GM13976 (cell line): ENCODE data around the gene MIB1.

Experiments
- DNase-seq: peaks from one replicate; pipeline ENCODE4 v3.0.0; 2012; ENCODE audit warnings: low spot score
- in situ Hi-C: fragments of 300-500 bp; cut with MboI; formaldehyde crosslinking; loops from one replicate; pipeline ENCODE4 v1.12.0; 2022; ENCODE audit warnings: low sequenced_read_pairs, mixed read lengths, inconsistent platforms; ENCODE audit not compliant: unreplicated experiment
- TF ChIP-seq, protein P1 (sequence below): IDR thresholded peaks from 2 replicates; pipeline ENCODE4 v1.5.1; 2012; ENCODE audit warnings: borderline replicate concordance, mild to moderate bottlenecking; ENCODE audit not compliant: insufficient read depth; ENCODE audit errors: extremely low read depth, missing control alignments, control extremely low read depth

Gene MIB1

DNA sequence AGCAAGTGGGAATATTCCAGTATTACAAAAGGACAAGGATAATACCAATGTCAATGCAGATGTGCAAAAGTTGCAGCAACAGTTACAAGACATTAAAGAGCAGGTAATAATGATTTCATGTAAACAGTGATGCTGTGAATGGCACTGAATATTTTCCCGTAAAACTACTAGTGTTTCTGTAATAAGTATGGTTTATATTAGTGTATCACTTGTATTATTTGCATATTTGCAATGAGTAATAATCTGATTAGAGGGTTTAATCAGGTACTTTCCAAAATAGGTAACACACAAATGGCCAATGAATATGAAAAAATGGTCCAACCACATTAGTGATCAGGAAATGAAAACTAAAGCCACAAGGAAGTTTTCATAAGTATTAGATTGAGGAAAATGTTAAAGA, 118.0 kb downstream of the MIB1 start:
- in situ Hi-C loops: no loop called here
- DNase-seq: no peak
- TF ChIP-seq, protein P1, sequence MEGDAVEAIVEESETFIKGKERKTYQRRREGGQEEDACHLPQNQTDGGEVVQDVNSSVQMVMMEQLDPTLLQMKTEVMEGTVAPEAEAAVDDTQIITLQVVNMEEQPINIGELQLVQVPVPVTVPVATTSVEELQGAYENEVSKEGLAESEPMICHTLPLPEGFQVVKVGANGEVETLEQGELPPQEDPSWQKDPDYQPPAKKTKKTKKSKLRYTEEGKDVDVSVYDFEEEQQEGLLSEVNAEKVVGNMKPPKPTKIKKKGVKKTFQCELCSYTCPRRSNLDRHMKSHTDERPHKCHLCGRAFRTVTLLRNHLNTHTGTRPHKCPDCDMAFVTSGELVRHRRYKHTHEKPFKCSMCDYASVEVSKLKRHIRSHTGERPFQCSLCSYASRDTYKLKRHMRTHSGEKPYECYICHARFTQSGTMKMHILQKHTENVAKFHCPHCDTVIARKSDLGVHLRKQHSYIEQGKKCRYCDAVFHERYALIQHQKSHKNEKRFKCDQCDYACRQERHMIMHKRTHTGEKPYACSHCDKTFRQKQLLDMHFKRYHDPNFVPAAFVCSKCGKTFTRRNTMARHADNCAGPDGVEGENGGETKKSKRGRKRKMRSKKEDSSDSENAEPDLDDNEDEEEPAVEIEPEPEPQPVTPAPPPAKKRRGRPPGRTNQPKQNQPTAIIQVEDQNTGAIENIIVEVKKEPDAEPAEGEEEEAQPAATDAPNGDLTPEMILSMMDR: no peak

DNA sequence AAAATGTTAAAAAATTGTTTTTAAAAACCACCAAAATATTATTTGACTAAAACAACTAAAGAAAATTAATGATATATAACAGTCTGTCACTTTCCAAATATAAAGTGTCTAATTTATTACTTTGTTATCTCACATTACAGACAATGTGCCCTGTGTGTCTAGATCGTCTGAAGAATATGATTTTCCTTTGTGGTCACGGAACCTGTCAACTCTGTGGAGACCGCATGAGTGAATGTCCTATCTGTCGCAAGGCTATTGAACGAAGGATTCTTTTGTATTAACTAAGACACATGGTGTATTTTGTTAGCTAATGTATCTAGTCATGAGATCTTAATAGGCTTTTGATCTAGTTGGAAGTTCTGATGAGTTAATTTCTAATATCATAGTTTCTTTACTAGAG, 123.8 kb downstream of the MIB1 start:
- TF ChIP-seq, protein P1: no peak
- in situ Hi-C loops: no loop called here
- DNase-seq: no peak

DNA sequence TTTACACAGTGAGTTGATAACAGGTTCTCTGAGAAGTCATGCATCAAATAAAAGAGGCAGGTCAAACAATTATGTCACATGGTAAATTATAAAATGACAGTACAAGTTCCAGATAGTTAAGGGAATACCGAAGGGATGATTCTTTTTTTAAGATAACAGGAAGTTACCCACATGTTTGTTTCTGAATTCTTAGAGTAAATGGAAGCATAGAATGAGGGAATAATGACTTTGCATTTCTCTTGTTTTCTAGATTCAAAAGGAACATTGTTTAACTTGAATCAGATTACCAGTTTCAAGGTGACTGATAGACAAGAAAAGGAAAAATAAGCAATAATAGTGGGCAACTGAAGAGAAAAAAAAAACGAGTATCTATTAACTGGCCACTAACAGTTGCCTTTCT, 124.5 kb downstream of the MIB1 start:
- no peak for DNase-seq
- TF ChIP-seq, protein P1: no peak
- in situ Hi-C loops: no loop called here

DNA sequence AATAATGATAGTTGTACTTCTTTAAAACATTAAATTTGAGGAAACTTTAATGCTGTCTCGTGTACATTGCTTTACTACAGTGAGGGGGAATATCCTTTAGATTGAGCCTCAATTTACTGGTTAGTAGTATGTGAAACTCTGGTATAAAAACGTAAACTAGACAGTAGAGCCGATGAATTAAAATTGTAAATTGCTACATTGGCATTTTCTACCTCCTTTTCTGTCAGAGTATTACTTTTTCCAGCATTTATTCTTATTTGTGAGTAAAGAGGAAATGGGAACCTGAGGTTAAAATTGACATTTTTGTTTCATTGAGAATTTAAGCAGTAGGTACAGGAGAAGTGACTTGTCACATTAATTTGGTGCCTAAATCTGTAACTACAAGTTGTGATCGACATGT, 128.2 kb downstream of the MIB1 start:
- TF ChIP-seq, protein P1: no peak
- no peak for DNase-seq
- in situ Hi-C loops: no loop called here

DNA sequence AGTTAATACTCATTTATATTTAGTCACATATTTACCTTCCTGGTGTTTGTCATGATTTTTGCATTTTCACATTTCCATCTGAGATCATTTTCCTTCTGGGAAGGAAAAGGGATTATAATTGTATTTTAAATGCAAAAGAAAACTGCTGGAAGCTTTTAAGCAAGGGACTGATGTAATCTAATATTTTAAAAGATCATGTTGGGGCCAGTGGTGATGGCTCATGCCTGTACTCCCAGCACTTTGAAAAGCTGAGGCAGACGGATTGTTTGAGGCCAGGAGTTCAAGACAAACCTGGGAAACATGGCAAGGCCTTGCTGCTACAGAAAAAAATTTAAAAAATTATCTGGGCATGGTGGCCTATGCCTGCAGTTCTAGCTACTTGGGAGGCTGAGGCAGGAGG, 149.0 kb downstream of the MIB1 start:
- in situ Hi-C loops: no loop called here

DNA sequence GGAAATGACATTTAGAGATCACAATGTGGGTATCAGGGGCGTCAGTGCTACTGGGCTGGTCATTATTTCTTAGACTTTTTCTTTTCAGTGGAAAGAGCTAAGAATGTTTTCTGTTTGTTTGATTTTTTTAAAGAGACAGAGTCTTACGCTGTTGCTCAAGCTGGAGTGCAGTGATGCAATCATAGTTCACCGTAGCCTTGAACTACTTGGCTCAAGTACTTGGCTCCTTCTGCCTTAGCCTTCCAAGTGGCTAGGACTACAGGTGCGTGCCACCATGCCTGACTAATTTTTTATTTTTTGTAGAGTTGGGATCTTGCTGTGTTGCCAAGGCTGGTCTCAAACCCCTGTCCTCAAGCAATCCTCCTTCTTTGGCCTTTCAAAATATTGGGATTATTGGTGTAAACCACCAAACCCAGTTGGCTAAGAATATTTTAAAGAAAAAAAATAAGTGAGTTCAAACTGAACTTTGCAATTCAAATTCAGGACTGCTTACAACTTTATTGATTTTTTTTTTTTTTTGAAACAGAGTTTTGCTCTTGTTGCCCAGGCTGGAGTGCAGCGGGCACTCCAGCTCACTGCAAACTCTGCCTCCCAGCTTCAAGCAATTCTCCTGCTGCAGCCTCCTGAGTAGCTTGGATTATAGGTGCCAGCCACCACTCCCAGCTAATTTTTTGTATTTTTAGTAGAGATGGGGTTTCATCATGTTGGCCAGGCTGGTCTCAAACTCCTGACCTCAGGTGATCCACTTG, 154.2 kb downstream of the MIB1 start:
- in situ Hi-C loops: no loop called here
- TF ChIP-seq, protein P1: no peak
- DNase-seq: no peak

More for the DNA sequence above, 149.0 kb downstream of the MIB1 start:
- TF ChIP-seq, protein P1: no peak
- no peak for DNase-seq

DNA sequence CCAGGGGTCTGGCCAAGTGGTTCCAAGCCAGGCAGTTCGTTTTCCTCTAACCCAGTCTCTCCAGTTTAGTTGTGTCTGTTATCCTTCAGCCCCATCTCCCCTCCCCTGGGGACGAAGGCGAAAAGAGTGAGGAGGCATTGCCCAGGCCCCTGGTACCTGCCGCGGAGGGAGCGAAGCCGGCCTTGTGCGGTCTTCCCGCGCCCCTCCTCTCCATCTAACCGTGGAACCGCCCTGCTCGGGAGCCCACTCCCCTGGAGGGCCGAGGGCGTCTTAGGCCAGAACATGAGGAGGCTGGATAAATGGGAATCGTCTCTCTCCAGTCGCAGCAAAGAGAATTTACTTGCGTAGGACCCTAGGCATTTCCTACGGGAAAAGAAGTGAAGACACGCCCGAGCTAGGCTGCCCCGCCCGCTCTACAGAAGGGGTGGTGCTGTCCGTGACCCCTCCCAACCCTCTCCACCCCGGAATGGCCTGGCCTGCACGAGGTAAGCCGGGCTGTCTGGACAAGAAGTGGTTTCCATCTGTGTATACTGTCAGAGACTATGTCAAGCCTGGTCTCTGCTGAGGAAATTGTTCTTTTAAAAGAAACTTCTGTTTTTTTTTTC, 156.2 kb downstream of the MIB1 start:
- no peak for DNase-seq
- TF ChIP-seq, protein P1: no peak
- in situ Hi-C loops: no loop called here
